Loucy (cell line): ENCODE measurements around the gene HAO2.

Experiments used
- EZH2phosphoT487 ChIP-seq: fragments of 200-600 bp; IDR thresholded peaks from 2 replicates; pipeline ENCODE4 v1.6.1; 2018; ENCODE audit warnings: antibody characterized with exemption, mild to moderate bottlenecking, moderate library complexity, borderline replicate concordance
- TF ChIP-seq, protein P1 (sequence below): fragments of 200-600 bp; sonication (generic); conservative IDR thresholded peaks from 2 replicates; pipeline ENCODE4 v1.5.1; 2014; ENCODE audit warnings: mild to moderate bottlenecking, antibody characterized with exemption, low read length

DNA sequence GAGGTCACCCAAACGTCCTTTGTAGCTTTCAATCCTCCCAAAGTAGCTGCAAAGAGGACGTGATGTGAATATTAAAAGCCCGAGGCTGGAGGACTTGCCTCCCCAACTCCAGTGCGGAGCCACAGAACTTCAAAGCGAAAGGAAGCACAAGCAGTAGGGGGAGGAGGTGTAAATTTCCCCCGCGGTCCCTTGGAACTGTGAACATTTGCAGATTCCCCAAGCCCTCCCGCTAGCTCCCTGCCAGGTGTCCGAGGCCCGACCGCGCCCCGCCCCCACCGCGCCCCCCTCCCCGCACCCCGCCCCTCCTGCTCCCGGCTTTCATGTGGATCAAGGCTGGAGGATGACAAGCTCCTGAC lies 41.5 kb upstream of the HAO2 start:
- TF ChIP-seq, protein P1, sequence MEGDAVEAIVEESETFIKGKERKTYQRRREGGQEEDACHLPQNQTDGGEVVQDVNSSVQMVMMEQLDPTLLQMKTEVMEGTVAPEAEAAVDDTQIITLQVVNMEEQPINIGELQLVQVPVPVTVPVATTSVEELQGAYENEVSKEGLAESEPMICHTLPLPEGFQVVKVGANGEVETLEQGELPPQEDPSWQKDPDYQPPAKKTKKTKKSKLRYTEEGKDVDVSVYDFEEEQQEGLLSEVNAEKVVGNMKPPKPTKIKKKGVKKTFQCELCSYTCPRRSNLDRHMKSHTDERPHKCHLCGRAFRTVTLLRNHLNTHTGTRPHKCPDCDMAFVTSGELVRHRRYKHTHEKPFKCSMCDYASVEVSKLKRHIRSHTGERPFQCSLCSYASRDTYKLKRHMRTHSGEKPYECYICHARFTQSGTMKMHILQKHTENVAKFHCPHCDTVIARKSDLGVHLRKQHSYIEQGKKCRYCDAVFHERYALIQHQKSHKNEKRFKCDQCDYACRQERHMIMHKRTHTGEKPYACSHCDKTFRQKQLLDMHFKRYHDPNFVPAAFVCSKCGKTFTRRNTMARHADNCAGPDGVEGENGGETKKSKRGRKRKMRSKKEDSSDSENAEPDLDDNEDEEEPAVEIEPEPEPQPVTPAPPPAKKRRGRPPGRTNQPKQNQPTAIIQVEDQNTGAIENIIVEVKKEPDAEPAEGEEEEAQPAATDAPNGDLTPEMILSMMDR = no peak
- no peak for TF ChIP-seq EZH2phosphoT487
